Neural cell (in vitro differentiated cells): ENCODE results near the gene RPRML.

Experiments used
- SMC3 ChIP-seq: fragments of 450-650 bp; conservative IDR thresholded peaks from 2 replicates; pipeline ENCODE4 v1.6.1; 2014; ENCODE audit warnings: antibody characterized with exemption, mild to moderate bottlenecking, moderate library complexity; ENCODE audit not compliant: poor library complexity
- TAF1 ChIP-seq: IDR thresholded peaks from 2 replicates; pipeline ENCODE4 v1.6.1; 2012; ENCODE audit warnings: low read depth
- TF ChIP-seq, protein P1 (sequence below): fragments of 450-650 bp; IDR thresholded peaks from 2 replicates; pipeline ENCODE4 v1.5.1; 2014; ENCODE audit warnings: antibody characterized with exemption, mild to moderate bottlenecking, moderate library complexity; ENCODE audit not compliant: poor library complexity, severe bottlenecking
- TF ChIP-seq, protein P2 (sequence below): IDR thresholded peaks from 2 replicates; pipeline ENCODE4 v1.6.1; 2012; ENCODE audit warnings: borderline replicate concordance

GRCh38 chr17:46986366-46986765, 7.3 kb upstream of the RPRML start:
- TF ChIP-seq, protein P1, sequence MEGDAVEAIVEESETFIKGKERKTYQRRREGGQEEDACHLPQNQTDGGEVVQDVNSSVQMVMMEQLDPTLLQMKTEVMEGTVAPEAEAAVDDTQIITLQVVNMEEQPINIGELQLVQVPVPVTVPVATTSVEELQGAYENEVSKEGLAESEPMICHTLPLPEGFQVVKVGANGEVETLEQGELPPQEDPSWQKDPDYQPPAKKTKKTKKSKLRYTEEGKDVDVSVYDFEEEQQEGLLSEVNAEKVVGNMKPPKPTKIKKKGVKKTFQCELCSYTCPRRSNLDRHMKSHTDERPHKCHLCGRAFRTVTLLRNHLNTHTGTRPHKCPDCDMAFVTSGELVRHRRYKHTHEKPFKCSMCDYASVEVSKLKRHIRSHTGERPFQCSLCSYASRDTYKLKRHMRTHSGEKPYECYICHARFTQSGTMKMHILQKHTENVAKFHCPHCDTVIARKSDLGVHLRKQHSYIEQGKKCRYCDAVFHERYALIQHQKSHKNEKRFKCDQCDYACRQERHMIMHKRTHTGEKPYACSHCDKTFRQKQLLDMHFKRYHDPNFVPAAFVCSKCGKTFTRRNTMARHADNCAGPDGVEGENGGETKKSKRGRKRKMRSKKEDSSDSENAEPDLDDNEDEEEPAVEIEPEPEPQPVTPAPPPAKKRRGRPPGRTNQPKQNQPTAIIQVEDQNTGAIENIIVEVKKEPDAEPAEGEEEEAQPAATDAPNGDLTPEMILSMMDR, result no peak
- no peak for TF ChIP-seq TAF1
- TF ChIP-seq, protein P2, sequence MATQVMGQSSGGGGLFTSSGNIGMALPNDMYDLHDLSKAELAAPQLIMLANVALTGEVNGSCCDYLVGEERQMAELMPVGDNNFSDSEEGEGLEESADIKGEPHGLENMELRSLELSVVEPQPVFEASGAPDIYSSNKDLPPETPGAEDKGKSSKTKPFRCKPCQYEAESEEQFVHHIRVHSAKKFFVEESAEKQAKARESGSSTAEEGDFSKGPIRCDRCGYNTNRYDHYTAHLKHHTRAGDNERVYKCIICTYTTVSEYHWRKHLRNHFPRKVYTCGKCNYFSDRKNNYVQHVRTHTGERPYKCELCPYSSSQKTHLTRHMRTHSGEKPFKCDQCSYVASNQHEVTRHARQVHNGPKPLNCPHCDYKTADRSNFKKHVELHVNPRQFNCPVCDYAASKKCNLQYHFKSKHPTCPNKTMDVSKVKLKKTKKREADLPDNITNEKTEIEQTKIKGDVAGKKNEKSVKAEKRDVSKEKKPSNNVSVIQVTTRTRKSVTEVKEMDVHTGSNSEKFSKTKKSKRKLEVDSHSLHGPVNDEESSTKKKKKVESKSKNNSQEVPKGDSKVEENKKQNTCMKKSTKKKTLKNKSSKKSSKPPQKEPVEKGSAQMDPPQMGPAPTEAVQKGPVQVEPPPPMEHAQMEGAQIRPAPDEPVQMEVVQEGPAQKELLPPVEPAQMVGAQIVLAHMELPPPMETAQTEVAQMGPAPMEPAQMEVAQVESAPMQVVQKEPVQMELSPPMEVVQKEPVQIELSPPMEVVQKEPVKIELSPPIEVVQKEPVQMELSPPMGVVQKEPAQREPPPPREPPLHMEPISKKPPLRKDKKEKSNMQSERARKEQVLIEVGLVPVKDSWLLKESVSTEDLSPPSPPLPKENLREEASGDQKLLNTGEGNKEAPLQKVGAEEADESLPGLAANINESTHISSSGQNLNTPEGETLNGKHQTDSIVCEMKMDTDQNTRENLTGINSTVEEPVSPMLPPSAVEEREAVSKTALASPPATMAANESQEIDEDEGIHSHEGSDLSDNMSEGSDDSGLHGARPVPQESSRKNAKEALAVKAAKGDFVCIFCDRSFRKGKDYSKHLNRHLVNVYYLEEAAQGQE, result no peak
- no peak for TF ChIP-seq SMC3
